ENCODE data around the gene COL9A1. TPM values are rescaled to one million over a fixed set of nuclear protein-coding genes. Genes with fewer than 3 reads are reported as not detected.

COL9A1 gene
- total RNA-seq, 1 experiment from 2014 or later = not detected

GRCh38 chr6:70180183-70180900 is 122.5 kb downstream of the COL9A1 start:
- no peaks in the 10 kb centered on the region for H3K79me2 ChIP-seq (ENCODE audit: low read depth)
- H3K9me2 ChIP-seq (ENCODE audit: insufficient read depth) = no peaks in the 10 kb centered on the region
- TF ChIP-seq EZH2 (IDR thresholded peaks at IDR 0.05; ENCODE audit: low read depth) (no peak), CTCF (conservative IDR thresholded peaks at IDR 0.05) (no peak)
- H2AFZ ChIP-seq = no peak overlapping the region
- no peak overlapping the region for H3K4me2 ChIP-seq
- BruUV-seq (replicated peaks) = no TSS peak
- H3K27ac ChIP-seq = no peak overlapping the region
- no peaks in the 10 kb centered on the region for H3F3A ChIP-seq (ENCODE audit: insufficient read depth, low read depth)
- H3K27me3 ChIP-seq (ENCODE audit: insufficient read depth, low read depth) = no peaks in the 10 kb centered on the region
- no peaks in the 10 kb centered on the region for H3K4me1 ChIP-seq (replicated peaks; ENCODE audit: insufficient read depth)
- no peak overlapping the region for H3K4me3 ChIP-seq
- H4K20me1 ChIP-seq (ENCODE audit: insufficient read depth) = no peaks in the 10 kb centered on the region
- H3K9me3 ChIP-seq (ENCODE audit: insufficient read depth, low read depth) = no peaks in the 10 kb centered on the region
- no peak for DNase-seq
- ChIA-PET CTCF (no interaction called here), POLR2A (ENCODE audit: unreplicated experiment) (no interaction called here)
- intact Hi-C loops (cut with micrococcal nuclease; ENCODE audit: unreplicated experiment) = no loop called here
- no peaks in the 10 kb centered on the region for H3K36me3 ChIP-seq (ENCODE audit: low read depth)

GRCh38 chr6:70176842-70177550 is 125.9 kb downstream of the COL9A1 start:
- Histone ChIP-seq H3K79me2 (ENCODE audit: low read depth) (no peaks in the 10 kb centered on the region), H3K9me3 (ENCODE audit: insufficient read depth, low read depth) (no peaks in the 10 kb centered on the region), H3K4me3 (no peak overlapping the region), H2AFZ (no peak overlapping the region), H3K27ac (no peak overlapping the region), H3K4me2 (no peak overlapping the region), H3K4me1 (replicated peaks; ENCODE audit: insufficient read depth) (no peaks in the 10 kb centered on the region), H3K9me2 (ENCODE audit: insufficient read depth) (no peaks in the 10 kb centered on the region), H4K20me1 (ENCODE audit: insufficient read depth) (no peaks in the 10 kb centered on the region), H3F3A (ENCODE audit: insufficient read depth, low read depth) (no peaks in the 10 kb centered on the region), H3K27me3 (ENCODE audit: insufficient read depth, low read depth) (no peaks in the 10 kb centered on the region), H3K36me3 (ENCODE audit: low read depth) (no peaks in the 10 kb centered on the region)
- TF ChIP-seq CTCF (conservative IDR thresholded peaks at IDR 0.05) (no peak), EZH2 (IDR thresholded peaks at IDR 0.05; ENCODE audit: low read depth) (no peak)
- no TSS peak for BruUV-seq (replicated peaks)
- intact Hi-C loops (cut with micrococcal nuclease; ENCODE audit: unreplicated experiment) = no loop called here
- ChIA-PET CTCF (no interaction called here), POLR2A (ENCODE audit: unreplicated experiment) (no interaction called here)
- DNase-seq = no peak

- Histone ChIP-seq H3K4me2 (no peak overlapping the region), H3K4me3 (no peak overlapping the region), H3K27me3 (ENCODE audit: insufficient read depth, low read depth) (no peaks in the 10 kb centered on the region), H4K20me1 (ENCODE audit: insufficient read depth) (no peaks in the 10 kb centered on the region), H3K4me1 (replicated peaks; ENCODE audit: insufficient read depth) (no peaks in the 10 kb centered on the region), H3K36me3 (ENCODE audit: low read depth) (no peaks in the 10 kb centered on the region), H2AFZ (no peak overlapping the region), H3K27ac (no peak overlapping the region), H3K79me2 (ENCODE audit: low read depth) (no peaks in the 10 kb centered on the region), H3F3A (ENCODE audit: insufficient read depth, low read depth) (no peaks in the 10 kb centered on the region), H3K9me2 (ENCODE audit: insufficient read depth) (no peaks in the 10 kb centered on the region), H3K9me3 (ENCODE audit: insufficient read depth, low read depth) (no peaks in the 10 kb centered on the region)
- intact Hi-C loops (cut with micrococcal nuclease; ENCODE audit: unreplicated experiment) = no loop called here
- TF ChIP-seq CTCF (conservative IDR thresholded peaks at IDR 0.05) = no peak
- no peak for TF ChIP-seq EZH2 (IDR thresholded peaks at IDR 0.05; ENCODE audit: low read depth)
- ChIA-PET CTCF (no interaction called here), POLR2A (ENCODE audit: unreplicated experiment) (no interaction called here)
- no TSS peak for BruUV-seq (replicated peaks)
- DNase-seq = no peak
Observed at GRCh38 chr6:70175770-70176169, 127.1 kb downstream of the COL9A1 start.
